Aorta (tissue), 5 donors: Measurements from ENCODE around the gene AK1. TPM values are rescaled to one million over a fixed set of nuclear protein-coding genes. Genes with fewer than 3 reads are reported as not detected.
"Not testable (repeated sequence)": the region's sequence is repeated elsewhere in the genome, so short reads cannot be mapped to it uniquely, and the experiment has no call there.

Source experiments
- ATAC-seq: fragments of 200-7000 bp; cut with Tn5 transposase; one replicate; pipeline ENCODE4 v1.9.1; 2022; ENCODE audit warnings: moderate library complexity; ENCODE audit not compliant: low FRiP score
- DNase-seq, 2 donors: peaks; one replicate each; pipeline ENCODE4 v3.0.0-alpha.2; 2020
- H3K27ac ChIP-seq, 2 donors: one replicate each; pipeline ENCODE4 v1.5.1; 2013; ENCODE audit warnings: low read length in 2 of 2, mild to moderate bottlenecking in 2 of 2, moderate library complexity in 2 of 2, control low read depth in 1 of 2, inconsistent platforms in 1 of 2, low read depth in 1 of 2
- H3K27me3 ChIP-seq, 2 donors: one replicate each; pipeline ENCODE4 v1.6.1; 2013; ENCODE audit warnings: control low read depth in 1 of 2, low read length in 1 of 2, mild to moderate bottlenecking in 1 of 2, moderate library complexity in 1 of 2; ENCODE audit not compliant: insufficient read depth in 2 of 2, control insufficient read depth in 1 of 2
- H3K36me3 ChIP-seq, 2 donors: one replicate each; pipeline ENCODE4 v1.6.1; 2013; ENCODE audit warnings: control low read depth in 1 of 2, low read length in 1 of 2, mild to moderate bottlenecking in 1 of 2; ENCODE audit not compliant: insufficient read depth in 2 of 2, control insufficient read depth in 1 of 2
- H3K4me1 ChIP-seq, 2 donors: one replicate each; pipeline ENCODE4 v1.6.1; 2013; ENCODE audit warnings: low read length in 2 of 2, control low read depth in 1 of 2, mild to moderate bottlenecking in 1 of 2, moderate library complexity in 1 of 2; ENCODE audit not compliant: insufficient read depth in 2 of 2, control insufficient read depth in 1 of 2
- H3K4me3 ChIP-seq, 2 donors: one replicate each; pipeline ENCODE4 v1.5.1; 2013; ENCODE audit warnings: low read length in 2 of 2, control low read depth in 1 of 2, mild to moderate bottlenecking in 1 of 2
- H3K9me3 ChIP-seq: one replicate; pipeline ENCODE4 v1.6.1; 2013; ENCODE audit warnings: mild to moderate bottlenecking, low read length; ENCODE audit not compliant: control insufficient read depth
- WGBS, 2 donors: extraction: QIAGEN DNeasy Blood & Tissue Kit; methylation state at CpG; one replicate each; pipeline ENCODE4 v1.1.7; 2013; 5-methylcytosine and 5-hydroxymethylcytosine counted together
- intact Hi-C, 2 donors: fragments of 100-400 bp; cut with DNase I; formaldehyde crosslinking; loops; one replicate each; pipeline versions ENCODE4 v1.14.2 to v1.15.0; 2022
- polyA plus RNA-seq, 2 donors: library from polyadenylated mRNA; stranded (reverse); fragments of 200-250 nt; gene quantifications; one replicate each; pipeline ENCODE4 v1.2.3, GENCODE V29; 2013
- total RNA-seq, 2 donors: library from RNA; stranded (reverse); fragmentation: NEBNext Ultra II Directional; extraction: Animal tissue kit (Norgen Biotek cat#: 25700); gene quantifications; one replicate each; pipeline ENCODE4 v1.2.1, GENCODE V29; 2021
- donor health status: healthy with polysubstance abuse.
- donor health status: Bipolar disorder and iron deficiency.
- donor health status: DM: no; HTN: no; CAD: no.
- donor health status: DM: no; HTN: no; CAD: no.
- donor health status: DM: yes; HTN: yes; CAD: no.

The AK1 gene
- total and polyA plus RNA-seq, 4 donors: 92.4 to 168 (median 105) TPM

DNA sequence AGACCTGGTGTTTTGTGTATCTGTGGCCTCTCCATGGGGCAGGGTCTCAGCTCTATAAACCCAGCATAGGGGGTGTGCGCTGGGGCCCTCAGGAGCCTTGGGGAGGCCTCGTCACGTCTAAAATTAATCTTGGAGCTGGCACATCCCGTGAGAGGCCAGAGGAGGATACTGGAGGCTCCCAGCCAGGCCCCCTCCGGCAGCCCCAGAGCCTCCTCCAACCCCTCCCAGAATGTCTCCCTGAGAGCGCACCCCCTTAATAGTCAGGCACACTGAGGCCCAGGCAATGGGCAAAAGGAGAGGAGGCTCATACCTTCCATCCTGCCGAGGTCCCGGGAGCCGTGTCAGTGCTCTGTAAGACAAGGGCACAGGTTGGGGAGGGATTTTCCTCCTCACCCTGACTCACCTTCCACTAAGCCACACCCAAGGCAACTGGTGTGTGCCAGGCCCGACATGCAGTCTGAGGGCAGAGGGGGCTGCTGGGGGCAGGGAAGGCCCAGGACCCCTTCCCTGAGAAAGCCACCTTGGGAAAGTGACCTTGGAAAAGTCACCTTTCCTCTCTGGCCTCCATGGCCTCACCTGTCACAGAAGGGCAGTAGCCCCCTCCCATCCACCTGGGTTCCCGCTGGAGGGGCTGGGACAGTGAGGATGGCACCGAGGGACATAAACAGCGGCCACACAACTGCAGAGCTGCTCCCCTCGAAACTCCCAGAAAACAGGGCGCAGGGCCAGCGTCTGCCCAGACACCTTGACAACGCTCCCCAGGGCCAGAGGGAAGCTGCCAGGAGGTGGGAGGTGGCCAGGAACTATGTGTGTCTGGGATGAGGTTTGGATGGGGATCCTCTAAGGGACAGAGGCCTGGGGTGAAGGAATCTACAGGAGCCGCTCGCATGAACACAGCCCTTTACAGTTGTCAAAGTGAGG is 2.9 kb downstream of the AK1 start:
- H3K4me1 ChIP-seq: peaks cover 0 to 2% of the 10 kb centered on the region in 2 donors
- 54 to 57% methylated on average over 19 of the region's 19 CpGs for WGBS, 2 donors
- H3K27me3 ChIP-seq: no peaks in the 10 kb centered on the region
- H3K27ac ChIP-seq: no peak overlapping the region
- ATAC-seq (no peak), DNase-seq (peak in 1 of 2 donors; percentile 79)
- no peaks in the 10 kb centered on the region for H3K36me3 ChIP-seq
- H3K4me3 ChIP-seq: no peak overlapping the region
- intact Hi-C loops: loop anchor here (2.0 to 10.0 kb wide), 5 partner anchors 43 to 140 kb away; partner anchors contain the start of genes CDK9 (in 1 of the 2), FPGS (in 1 of the 2), ST6GALNAC4 (in 1 of the 2) and TOR2A (in 1 of the 2)
- no peaks in the 10 kb centered on the region for H3K9me3 ChIP-seq

GRCh38 chr9:127873886-127874285 is 3.6 kb downstream of the AK1 start:
- Histone ChIP-seq H3K27ac (no peak overlapping the region), H3K4me1 (peaks cover 0 to 2% of the 10 kb centered on the region in 2 donors), H3K27me3 (no peaks in the 10 kb centered on the region), H3K36me3 (no peaks in the 10 kb centered on the region), H3K4me3 (no peak overlapping the region), H3K9me3 (no peaks in the 10 kb centered on the region)
- DNase-seq: peak; percentile 92 to 96
- intact Hi-C loops: loop anchor here (2.0 to 10.0 kb wide), 4 partner anchors 47 to 139 kb away; partner anchors contain the start of genes CDK9 (in 1 of the 2), FPGS (in 1 of the 2) and TOR2A (in 1 of the 2)
- peak; percentile 57 for ATAC-seq
- 6 to 16% methylated on average over 10 of the region's 10 CpGs for WGBS, 2 donors

DNA sequence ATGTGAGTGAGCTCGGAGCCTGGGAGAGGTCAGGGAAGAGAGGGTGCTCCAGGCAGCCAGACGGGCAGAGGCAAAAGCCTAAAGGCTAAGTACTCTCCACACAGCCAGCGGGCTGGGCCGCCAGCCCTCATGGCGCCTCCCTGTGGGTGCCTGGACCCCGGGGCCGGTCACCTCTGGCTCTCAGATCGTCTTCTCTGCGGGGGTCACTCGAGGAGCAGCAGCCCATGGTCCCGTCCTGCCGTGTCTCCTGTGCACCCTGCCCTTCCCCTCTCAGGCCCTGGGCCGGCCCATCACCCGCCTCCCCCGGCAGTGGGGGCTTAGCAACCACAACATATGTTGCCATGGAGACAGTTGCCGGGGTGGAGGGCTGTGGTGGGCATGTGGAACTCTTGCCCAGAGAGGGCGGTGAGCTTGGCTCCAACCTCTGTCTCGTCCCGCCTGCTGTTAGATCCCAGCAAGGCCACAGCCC is 4.2 kb downstream of the AK1 start:
- Histone ChIP-seq H3K27ac (no peak overlapping the region), H3K27me3 (no peaks in the 10 kb centered on the region), H3K36me3 (no peaks in the 10 kb centered on the region), H3K9me3 (no peaks in the 10 kb centered on the region), H3K4me1 (peaks cover 0 to 2% of the 10 kb centered on the region in 2 donors), H3K4me3 (no peak overlapping the region)
- no peak for ATAC-seq
- WGBS, 2 donors: 67 to 74% methylated on average over 16 to 19 of the region's 19 CpGs
- intact Hi-C loops: loop anchor here (5.0 to 10.0 kb wide), 3 partner anchors 46 to 86 kb away; partner anchors contain the start of genes CDK9 (in 1 of the 2) and FPGS (in 1 of the 2)
- no peak for DNase-seq

- no peaks in the 10 kb centered on the region for H3K9me3 ChIP-seq
- ATAC-seq (no peak), DNase-seq (no peak)
- H3K4me1 ChIP-seq: peaks cover 0 to 2% of the 10 kb centered on the region in 2 donors
- H3K4me3 ChIP-seq: no peak overlapping the region
- no peak overlapping the region for H3K27ac ChIP-seq
- H3K36me3 ChIP-seq: no peaks in the 10 kb centered on the region
- H3K27me3 ChIP-seq: no peaks in the 10 kb centered on the region
- intact Hi-C loops: loop anchor here (5.0 to 10.0 kb wide), 3 partner anchors 45 to 85 kb away; partner anchors contain the start of genes CDK9 (in 1 of the 2) and FPGS (in 1 of the 2)
- 92 to 93% methylated on average over 20 of the region's 20 CpGs for WGBS, 2 donors
Observed at GRCh38 chr9:127872369-127873222, 4.9 kb downstream of the AK1 start.

- 68 to 76% methylated on average over 9 of the region's 9 CpGs for WGBS, 2 donors
- no peak for DNase-seq
Observed at GRCh38 chr9:127871531-127871930, 5.9 kb downstream of the AK1 start.

DNA sequence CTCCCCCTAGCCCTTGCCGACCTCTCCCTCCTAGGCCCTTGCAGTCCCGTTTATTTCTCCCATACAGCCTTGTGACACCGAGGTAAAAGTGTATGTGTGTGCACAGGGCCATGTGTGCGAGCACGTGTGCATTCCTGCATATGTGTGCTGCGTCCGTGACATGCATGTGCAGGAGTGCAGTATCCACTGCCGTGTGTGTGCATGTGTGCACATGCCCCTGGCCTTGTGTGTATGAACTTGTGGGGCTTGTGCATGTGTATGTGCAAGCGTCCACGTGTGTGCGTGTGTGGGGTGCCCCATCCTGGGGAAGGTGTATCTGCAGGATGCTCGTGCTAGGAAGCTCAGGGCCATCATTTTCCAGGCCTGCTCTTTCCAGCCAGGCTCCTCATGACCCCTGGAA is 6.6 kb downstream of the AK1 start:
- H3K27me3 ChIP-seq: no peaks in the 10 kb centered on the region
- no peak overlapping the region for H3K27ac ChIP-seq
- 82 to 83% methylated on average over 12 of the region's 12 CpGs for WGBS, 2 donors
- no peaks in the 10 kb centered on the region for H3K36me3 ChIP-seq
- ATAC-seq (no peak), DNase-seq (no peak)
- H3K9me3 ChIP-seq: no peaks in the 10 kb centered on the region
- H3K4me3 ChIP-seq: no peak overlapping the region
- no peaks in the 10 kb centered on the region for H3K4me1 ChIP-seq
- intact Hi-C loops: loop anchor here (1.0 to 10.0 kb wide), 4 partner anchors 44 to 136 kb away; partner anchors contain the start of genes CDK9 (in 1 of the 2), FPGS (in 1 of the 2) and TOR2A (in 1 of the 2)

More at GRCh38 chr9:127871531-127871930, 5.9 kb downstream of the AK1 start:
- Histone ChIP-seq H3K27ac (no peak overlapping the region), H3K4me1 (peaks cover 0 to 2% of the 10 kb centered on the region in 2 donors), H3K4me3 (no peak overlapping the region), H3K9me3 (no peaks in the 10 kb centered on the region), H3K36me3 (no peaks in the 10 kb centered on the region), H3K27me3 (no peaks in the 10 kb centered on the region)
- intact Hi-C loops: loop anchor here (5.0 to 10.0 kb wide), 3 partner anchors 44 to 84 kb away; partner anchors contain the start of genes CDK9 (in 1 of the 2) and FPGS (in 1 of the 2)
- no peak for ATAC-seq

- not testable (repeated sequence) for H3K4me3 ChIP-seq, H3K36me3 ChIP-seq, H3K9me3 ChIP-seq, DNase-seq, H3K27ac ChIP-seq, H3K4me1 ChIP-seq, H3K27me3 ChIP-seq, ATAC-seq
- intact Hi-C loops: loop anchor here (1.0 to 10.0 kb wide), 4 partner anchors 43 to 135 kb away; partner anchors contain the start of genes CDK9 (in 1 of the 2), FPGS (in 1 of the 2) and TOR2A (in 1 of the 2)
- WGBS, 2 donors: 81 to 84% methylated on average over 8 to 9 of the region's 9 CpGs
Observed at GRCh38 chr9:127870153-127870491, 7.4 kb downstream of the AK1 start.
